ENCODE results near the gene RPAIN.

Gene RPAIN

GRCh38 chr17:5419959-5420653 lies at the start of gene RPAIN:
Gene RPAIN (plus strand): TSS chr17:5420182. CDS start chr17:5420211, 29 bp downstream.
- peak; percentile 89 for DNase-seq (ENCODE audit: low read depth)

- no peak for DNase-seq (ENCODE audit: low read depth)
Observed at GRCh38 chr17:5370411-5370810, 49.6 kb upstream of the RPAIN start.

- DNase-seq (ENCODE audit: low read depth), result no peak
Observed at GRCh38 chr17:5373112-5373511, 46.9 kb upstream of the RPAIN start.

GRCh38 chr17:5378566-5379207 lies 41.3 kb upstream of the RPAIN start:
- no peak for DNase-seq (ENCODE audit: low read depth)

DNA sequence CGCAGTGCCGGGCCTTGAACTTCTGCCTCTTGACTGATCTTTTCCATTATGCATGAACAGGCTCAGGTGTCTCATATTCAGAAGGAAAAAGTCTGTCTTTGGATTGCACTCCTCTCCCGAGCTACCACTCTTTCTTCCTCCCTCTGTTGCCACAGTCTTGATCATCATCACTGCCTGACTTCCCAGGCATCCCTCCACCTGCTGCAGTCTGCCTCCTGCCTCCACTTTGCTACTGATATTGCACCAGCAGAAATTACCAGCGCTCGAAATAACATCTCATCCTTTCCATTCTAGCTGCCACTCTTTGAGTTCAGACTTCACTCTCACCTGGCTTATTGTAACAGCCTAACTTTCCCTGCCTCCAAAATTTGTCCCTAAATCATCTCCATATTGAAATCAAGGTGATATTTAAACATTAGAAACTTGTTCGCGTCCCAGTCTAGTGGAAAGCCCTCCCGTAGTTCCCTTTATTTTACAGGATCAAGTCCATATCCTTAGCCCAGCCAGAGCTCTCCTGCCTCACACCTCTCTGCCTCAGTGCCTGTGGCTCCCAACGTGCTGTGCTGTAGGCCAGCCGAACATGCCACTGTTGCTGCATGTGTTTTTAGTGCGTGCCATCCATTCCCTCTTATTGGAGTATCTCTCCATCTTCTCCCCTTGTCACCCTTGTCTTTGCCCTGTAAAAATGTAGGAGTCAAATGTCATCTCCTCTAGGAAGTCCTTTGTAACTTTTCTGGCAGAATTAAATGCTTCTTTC lies 40.5 kb upstream of the RPAIN start:
- no peak for DNase-seq (ENCODE audit: low read depth)

DNA sequence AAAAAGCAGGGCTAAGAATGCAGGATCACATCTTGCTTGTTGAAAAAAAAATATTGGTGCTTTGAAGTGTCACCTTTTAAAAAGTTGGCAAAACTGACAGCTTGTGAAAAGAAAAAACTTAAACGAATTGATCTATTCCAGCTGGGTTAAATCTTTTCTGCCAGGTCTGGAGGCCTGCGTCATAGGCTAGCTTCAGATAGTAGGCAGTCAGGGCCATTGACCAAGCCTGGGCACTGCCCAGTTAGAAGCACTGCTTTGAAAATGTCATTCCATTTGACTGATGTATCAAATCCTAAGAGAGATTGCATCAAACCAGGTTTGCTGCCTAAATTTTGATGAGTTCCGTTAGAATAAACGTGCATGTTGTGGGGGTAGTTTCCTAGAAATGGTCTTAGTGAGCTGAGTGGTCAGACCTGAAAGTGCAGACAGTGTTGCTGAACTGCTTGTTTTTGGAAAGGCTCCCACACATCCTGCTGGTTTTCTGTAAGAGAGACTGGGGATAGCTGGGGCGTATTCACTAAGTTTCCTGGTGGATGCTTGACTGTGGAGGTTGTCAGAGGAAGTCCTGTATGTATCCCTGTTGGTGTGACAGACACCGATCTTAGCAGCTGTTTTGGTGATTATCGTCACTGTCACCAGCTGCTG lies 39.4 kb upstream of the RPAIN start:
- DNase-seq (ENCODE audit: low read depth), result no peak

DNA sequence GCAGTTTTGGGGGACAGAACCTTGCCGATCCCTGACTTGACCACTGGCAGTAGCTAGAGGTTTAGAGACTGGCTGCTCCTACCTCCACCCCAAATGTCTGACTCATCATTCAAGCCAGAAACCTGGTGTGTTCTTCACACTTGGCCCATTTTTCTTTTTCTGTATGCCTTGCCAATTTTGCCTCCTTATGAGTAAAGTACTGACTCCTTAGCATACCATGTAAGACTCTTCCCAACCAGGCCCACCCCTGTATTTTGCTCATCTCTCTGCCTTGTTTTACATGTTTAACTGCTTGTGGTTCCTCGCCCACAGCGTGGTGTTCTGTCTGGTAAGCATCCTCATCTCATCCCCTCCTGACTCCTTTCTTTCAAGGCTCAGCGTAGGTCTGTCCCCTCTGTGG lies 38.4 kb upstream of the RPAIN start:
- peak; percentile 22 for DNase-seq (ENCODE audit: low read depth)

DNA sequence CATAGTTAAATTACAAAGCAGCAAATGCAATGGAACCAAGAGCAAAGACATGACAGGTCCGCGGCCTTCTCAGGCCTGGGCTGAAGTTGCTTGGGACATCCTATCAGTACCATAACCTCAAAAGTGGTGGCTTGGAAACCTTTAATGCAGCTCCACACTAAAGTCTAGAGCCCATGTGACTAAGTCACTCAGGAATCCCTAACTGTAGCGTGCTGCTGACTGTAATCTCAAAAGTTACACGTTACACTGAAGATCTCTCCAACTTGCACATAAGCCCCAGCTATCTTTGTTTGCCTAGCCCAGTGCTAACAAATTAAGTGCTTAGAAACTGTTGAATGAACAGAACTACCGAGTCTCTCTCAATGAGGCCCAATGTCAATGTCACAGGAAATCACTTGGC lies 28.3 kb upstream of the RPAIN start:
- DNase-seq (ENCODE audit: low read depth), result no peak

DNA sequence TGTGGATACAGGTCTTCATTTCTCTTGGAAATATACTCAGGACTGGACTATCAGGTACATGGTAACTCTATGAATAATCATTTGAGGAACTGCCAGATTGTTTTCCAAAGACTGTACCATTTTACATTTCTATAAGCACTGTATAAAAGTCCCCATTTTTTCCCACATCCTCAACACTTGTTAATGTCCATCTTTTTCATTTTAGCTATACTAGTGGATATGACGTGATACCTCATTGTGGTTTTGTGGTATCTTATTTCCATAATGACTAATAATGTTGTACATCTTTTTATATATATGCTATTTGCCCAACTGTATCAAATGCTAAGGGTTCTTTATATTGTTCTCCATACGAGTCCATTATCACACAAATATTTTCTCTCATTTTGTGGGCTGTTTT lies 23.4 kb upstream of the RPAIN start:
- DNase-seq (ENCODE audit: low read depth), result peak; percentile 57

GRCh38 chr17:5399767-5400166 lies 20.2 kb upstream of the RPAIN start:
- no peak for DNase-seq (ENCODE audit: low read depth)

- DNase-seq (ENCODE audit: low read depth), result no peak
Observed at GRCh38 chr17:5405400-5405799, 14.6 kb upstream of the RPAIN start.

DNA sequence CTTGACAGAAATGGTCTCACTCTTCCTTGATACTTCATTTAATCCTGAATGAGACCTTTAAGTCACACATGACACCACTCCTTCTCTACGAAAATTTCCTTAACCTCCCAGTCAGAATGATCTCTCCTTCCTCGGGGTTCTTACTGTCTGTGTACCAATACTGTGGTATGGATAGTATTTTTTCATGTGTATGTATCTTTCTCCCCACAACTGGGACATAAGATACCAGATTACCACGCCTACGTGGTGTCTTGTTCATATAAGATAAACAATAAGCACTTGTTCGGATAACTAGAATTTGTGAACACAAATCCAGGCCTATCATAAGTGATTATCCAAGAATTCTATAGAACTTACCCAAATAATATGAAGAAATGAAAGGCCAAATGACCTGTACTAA lies 11.8 kb upstream of the RPAIN start:
- no peak for DNase-seq (ENCODE audit: low read depth)

DNA sequence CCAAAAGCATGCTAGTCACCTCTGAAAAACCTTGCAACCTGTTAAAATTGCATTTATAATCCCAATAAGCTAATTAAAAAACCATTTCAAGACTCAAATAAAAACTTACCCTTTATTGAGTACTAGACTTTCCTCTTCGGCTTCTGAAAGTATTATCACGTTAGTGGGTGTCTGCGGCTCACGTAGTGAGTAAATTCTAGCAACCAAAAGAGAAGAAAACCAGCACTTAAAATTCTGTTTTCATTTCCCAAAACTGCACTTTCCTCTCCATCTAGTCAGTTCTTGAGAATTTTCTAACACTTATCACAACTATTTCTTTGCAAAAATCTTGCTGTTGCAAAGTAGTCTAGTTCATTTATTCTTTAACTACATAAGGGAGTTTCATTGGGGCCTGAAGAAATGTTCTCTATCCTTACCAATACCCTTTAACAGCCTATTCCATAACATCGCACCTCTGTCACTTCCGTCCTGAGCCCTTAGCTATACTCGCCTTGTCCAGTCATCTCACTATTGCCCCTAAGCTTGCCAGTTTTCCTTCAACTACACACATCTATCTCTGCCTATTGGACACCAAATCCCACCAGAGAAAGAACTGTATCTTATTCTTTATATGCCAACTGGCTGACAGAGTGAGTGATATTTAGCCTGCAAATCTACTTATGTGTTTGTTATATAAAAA lies 9.2 kb upstream of the RPAIN start:
- DNase-seq (ENCODE audit: low read depth), result no peak

DNA sequence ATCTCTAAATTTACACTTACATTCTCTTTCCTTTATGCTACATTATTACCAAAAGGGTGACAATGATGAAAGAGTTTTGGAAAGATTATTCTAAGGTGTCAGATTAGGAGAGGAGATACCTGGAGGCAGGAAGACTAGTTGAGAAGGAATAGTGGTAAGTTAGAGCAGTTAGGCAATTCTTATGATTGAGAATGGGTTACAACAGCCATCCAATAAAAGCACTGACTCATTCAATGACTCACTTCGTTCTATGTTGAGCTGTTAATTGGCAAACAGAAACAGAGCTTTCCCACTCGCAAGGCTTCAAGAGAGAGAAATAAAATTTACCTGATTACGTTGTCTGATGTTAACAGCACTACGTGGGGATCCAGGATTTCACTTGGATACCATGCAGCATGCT lies 6.3 kb upstream of the RPAIN start:
- DNase-seq (ENCODE audit: low read depth), result peak; percentile 93

DNA sequence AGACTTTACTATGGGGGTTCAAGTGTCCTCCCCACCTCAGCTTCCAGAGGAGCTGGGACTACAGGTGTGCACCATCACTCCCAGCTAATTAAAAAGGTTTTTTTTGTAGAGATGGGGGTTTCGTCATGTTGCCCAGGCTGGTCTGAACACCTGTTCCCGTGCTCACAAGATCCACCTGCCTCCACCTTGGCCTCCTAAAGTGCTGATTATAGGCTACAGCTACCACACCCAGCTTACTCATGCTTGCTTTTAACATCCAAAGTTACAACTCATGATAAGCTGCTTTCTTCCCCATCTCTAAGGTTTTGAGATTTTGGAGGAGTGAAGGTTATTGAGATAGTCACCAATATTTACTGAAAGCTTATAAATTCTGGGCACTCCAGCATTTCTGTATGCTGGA lies 3.1 kb upstream of the RPAIN start:
- no peak for DNase-seq (ENCODE audit: low read depth)

DNA sequence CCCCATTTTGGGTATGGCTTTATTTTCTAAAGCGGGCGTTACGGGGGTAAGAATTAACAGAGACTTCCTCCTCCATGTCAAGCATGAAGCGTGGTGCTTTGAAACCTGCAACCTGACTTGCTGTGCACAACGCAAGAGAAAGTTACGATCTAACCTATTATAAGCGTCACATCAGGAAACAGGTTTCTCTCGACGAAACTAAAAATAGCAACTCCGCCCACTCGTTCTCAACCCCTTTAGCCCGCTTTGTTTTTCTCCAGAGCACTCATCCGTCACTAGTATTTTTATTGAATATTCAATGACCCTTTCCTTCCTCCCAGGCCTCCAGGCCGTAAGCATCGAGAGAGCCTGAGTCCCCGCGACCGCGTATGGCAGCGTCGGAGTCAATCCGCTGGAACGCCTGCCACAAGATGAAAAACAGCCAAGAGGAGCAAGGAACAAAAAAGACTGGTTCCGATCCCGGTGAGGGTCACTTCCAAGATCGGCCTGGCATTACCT lies 1.1 kb upstream of the RPAIN start:
- peak; percentile 52 for DNase-seq (ENCODE audit: low read depth)

- DNase-seq (ENCODE audit: low read depth), result peak; percentile 99
Observed at GRCh38 chr17:5419356-5419958, 525 bp upstream of the RPAIN start, which contains the start of gene NUP88. Gene NUP88 (minus strand): TSS chr17:5419662. CDS start chr17:5419650, 12 bp downstream.

GRCh38 chr17:5422505-5422904 lies 2.5 kb downstream of the RPAIN start:
- DNase-seq (ENCODE audit: low read depth), result peak; percentile 94

GRCh38 chr17:5424909-5425308 lies 4.9 kb downstream of the RPAIN start:
- DNase-seq (ENCODE audit: low read depth), result no peak

DNA sequence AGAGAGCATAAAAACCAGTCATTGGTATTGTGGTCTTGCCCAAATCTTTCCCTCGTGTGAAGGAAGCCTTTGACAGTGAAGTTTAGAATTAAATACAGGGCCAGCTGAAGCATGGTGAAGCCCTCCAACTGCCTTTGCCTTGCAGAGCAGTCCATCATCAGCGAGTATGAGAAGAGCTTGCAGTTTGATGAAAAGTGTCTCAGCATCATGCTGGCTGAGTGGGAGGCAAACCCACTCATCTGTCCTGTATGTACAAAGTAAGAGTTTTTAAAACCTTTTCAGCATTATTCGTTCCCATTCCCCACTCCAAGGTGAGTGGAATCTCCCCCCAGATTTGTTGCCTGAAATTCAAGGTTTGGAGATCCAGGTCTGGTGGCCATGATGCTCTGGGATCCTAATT lies 5.8 kb downstream of the RPAIN start:
- DNase-seq (ENCODE audit: low read depth), result no peak

DNA sequence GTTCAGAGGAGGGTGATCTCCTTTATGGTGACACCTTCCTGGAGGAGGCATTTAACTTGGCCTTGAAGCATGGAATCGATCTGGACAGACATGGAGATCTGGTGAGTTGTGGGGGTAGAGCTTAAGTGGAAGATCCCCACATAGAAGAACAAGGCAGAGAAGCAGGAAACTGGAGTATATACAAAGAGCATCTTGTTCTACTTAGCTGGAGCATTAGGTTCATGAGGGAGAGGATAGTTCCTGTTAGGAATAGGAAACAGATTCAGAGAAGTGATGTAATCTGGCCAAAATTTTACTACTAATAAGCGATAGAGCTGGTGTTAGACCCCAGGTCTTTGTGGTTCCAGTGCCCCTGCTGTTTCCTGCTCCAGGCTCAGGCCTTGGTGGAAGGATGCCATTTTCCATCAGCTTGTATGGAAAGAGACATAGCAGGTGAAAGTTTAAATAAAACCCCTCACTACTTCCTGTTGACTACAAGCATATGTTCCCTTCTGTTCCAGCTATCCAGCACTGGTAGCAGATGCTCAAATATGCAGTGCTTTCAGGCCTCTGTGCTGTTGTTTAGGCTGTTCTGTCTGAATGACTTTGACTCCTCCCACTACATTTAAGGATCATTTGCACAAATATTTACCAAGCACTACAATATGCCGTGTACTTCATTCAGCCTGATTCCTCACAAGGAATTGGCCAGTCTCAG lies 9.4 kb downstream of the RPAIN start:
- no peak for DNase-seq (ENCODE audit: low read depth)
